GM19468 (cell line): ENCODE measurements around the gene CELA3B.
"Not testable (repeated sequence)": the region's sequence is repeated elsewhere in the genome, so short reads cannot be mapped to it uniquely, and the experiment has no call there.

Source experiments
- ATAC-seq: cut with Tn5 transposase; IDR thresholded peaks from one replicate; pipeline ENCODE4 v1.9.1; 2021; ENCODE audit warnings: mild to moderate bottlenecking, moderate library complexity, moderate number of reproducible peaks; ENCODE audit not compliant: unreplicated experiment; ENCODE audit errors: extremely low read depth

CELA3B gene

GRCh38 chr1:21976703-21977239 is at the start of gene CELA3B:
Gene CELA3B, plus strand, starts transcription at chr1:21977022. Its CDS starts 18 bp downstream, at chr1:21977040.
- not testable (repeated sequence) for ATAC-seq

- ATAC-seq = no peak
Observed at GRCh38 chr1:21927533-21928237, 49.1 kb upstream of the CELA3B start.

GRCh38 chr1:21930080-21930571 is 46.7 kb upstream of the CELA3B start:
- no peak for ATAC-seq

- no peak for ATAC-seq
Observed at GRCh38 chr1:21930629-21931170, 46.1 kb upstream of the CELA3B start.

- ATAC-seq = no peak
Observed at GRCh38 chr1:21931171-21932093, 45.4 kb upstream of the CELA3B start.

- ATAC-seq = no peak
Observed at GRCh38 chr1:21932127-21932526, 44.7 kb upstream of the CELA3B start.

- ATAC-seq = no peak
Observed at GRCh38 chr1:21933397-21934248, 43.2 kb upstream of the CELA3B start.

GRCh38 chr1:21935393-21935804 is 41.4 kb upstream of the CELA3B start:
- no peak for ATAC-seq

GRCh38 chr1:21935891-21936365 is 40.9 kb upstream of the CELA3B start:
- no peak for ATAC-seq

GRCh38 chr1:21936366-21937031 is 40.3 kb upstream of the CELA3B start:
- ATAC-seq = no peak

- ATAC-seq = no peak
Observed at GRCh38 chr1:21937034-21937371, 39.8 kb upstream of the CELA3B start, which contains the start of gene HSPG2. Gene HSPG2, minus strand, starts transcription at chr1:21937310. Its CDS starts 93 bp downstream, at chr1:21937217.

GRCh38 chr1:21937372-21938121 is 39.3 kb upstream of the CELA3B start:
- ATAC-seq = no peak

- no peak for ATAC-seq
Observed at GRCh38 chr1:21938732-21939538, 37.9 kb upstream of the CELA3B start.

GRCh38 chr1:21939650-21940374 is 37.0 kb upstream of the CELA3B start:
- ATAC-seq = no peak

GRCh38 chr1:21940492-21940891 is 36.3 kb upstream of the CELA3B start:
- ATAC-seq = no peak

- no peak for ATAC-seq
Observed at GRCh38 chr1:21941370-21941769, 35.5 kb upstream of the CELA3B start.

GRCh38 chr1:21942464-21942863 is 34.4 kb upstream of the CELA3B start:
- no peak for ATAC-seq
